Measurements from ENCODE around the gene AIMP1.

The AIMP1 gene

GRCh38 chr4:106315968-106316772, at the start of gene AIMP1, which contains the start of gene TBCK:
AIMP1 (plus strand) TSS chr4:106316550; CDS start chr4:106325010, 8,460 bp downstream.
TBCK (minus strand) TSS chr4:106316209; CDS start chr4:106308960, 7,249 bp downstream.
- DNase-seq, result peak; percentile 89

- no peak for DNase-seq
Measured at GRCh38 chr4:106268786-106269185, 47.6 kb upstream of the AIMP1 start.

- no peak for DNase-seq
Measured at GRCh38 chr4:106269711-106270110, 46.6 kb upstream of the AIMP1 start.

- no peak for DNase-seq
Measured at GRCh38 chr4:106270736-106271135, 45.6 kb upstream of the AIMP1 start.

- no peak for DNase-seq
Measured at GRCh38 chr4:106273831-106274230, 42.5 kb upstream of the AIMP1 start.

GRCh38 chr4:106277140-106277675, 39.1 kb upstream of the AIMP1 start:
- DNase-seq, result no peak

GRCh38 chr4:106284227-106284626, 32.1 kb upstream of the AIMP1 start:
- no peak for DNase-seq

GRCh38 chr4:106286611-106287010, 29.7 kb upstream of the AIMP1 start:
- DNase-seq, result no peak

- no peak for DNase-seq
Measured at GRCh38 chr4:106287353-106287969, 28.9 kb upstream of the AIMP1 start.

GRCh38 chr4:106289737-106290136, 26.6 kb upstream of the AIMP1 start:
- DNase-seq, result no peak

- DNase-seq, result no peak
Measured at GRCh38 chr4:106291678-106292077, 24.7 kb upstream of the AIMP1 start.

- DNase-seq, result no peak
Measured at GRCh38 chr4:106294062-106294461, 22.3 kb upstream of the AIMP1 start.

GRCh38 chr4:106297245-106298035, 18.9 kb upstream of the AIMP1 start:
- no peak for DNase-seq

GRCh38 chr4:106299977-106300376, 16.4 kb upstream of the AIMP1 start:
- DNase-seq, result no peak

GRCh38 chr4:106301393-106302061, 14.8 kb upstream of the AIMP1 start:
- no peak for DNase-seq

- DNase-seq, result no peak
Measured at GRCh38 chr4:106302062-106302438, 14.3 kb upstream of the AIMP1 start.

GRCh38 chr4:106303548-106304281, 12.6 kb upstream of the AIMP1 start:
- DNase-seq, result no peak

GRCh38 chr4:106304632-106305031, 11.7 kb upstream of the AIMP1 start:
- no peak for DNase-seq

- DNase-seq, result no peak
Measured at GRCh38 chr4:106305435-106306055, 10.8 kb upstream of the AIMP1 start.

GRCh38 chr4:106306561-106306960, 9.8 kb upstream of the AIMP1 start:
- no peak for DNase-seq

- DNase-seq, result no peak
Measured at GRCh38 chr4:106312377-106312776, 4.0 kb upstream of the AIMP1 start.

All from NCI-H1436 (cell line).